ENCODE measurements around the gene SLC35F1.

DNA sequence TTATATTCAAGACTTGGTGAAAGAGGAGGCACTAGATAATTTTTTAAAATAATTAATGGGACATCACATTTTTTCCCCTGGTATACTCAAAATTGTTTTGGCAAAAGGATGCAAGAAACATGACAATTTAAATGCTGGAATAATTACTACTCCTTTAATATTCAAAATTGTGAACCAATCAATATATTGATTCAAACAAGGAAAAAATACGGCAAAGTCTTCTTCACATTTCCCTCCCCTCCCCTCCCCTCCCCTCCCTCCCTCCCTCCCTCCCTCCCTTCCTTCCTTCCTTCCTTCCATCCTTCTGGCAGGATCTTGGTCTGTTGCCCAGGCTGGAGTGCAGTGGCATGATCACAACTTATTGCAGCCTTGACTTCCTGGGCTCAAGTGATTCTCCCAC, 4.1 kb downstream of the SLC35F1 start:
- no peak for TF ChIP-seq POLR2A (IDR thresholded peaks at IDR 0.05)
- TF ChIP-seq, protein P1, sequence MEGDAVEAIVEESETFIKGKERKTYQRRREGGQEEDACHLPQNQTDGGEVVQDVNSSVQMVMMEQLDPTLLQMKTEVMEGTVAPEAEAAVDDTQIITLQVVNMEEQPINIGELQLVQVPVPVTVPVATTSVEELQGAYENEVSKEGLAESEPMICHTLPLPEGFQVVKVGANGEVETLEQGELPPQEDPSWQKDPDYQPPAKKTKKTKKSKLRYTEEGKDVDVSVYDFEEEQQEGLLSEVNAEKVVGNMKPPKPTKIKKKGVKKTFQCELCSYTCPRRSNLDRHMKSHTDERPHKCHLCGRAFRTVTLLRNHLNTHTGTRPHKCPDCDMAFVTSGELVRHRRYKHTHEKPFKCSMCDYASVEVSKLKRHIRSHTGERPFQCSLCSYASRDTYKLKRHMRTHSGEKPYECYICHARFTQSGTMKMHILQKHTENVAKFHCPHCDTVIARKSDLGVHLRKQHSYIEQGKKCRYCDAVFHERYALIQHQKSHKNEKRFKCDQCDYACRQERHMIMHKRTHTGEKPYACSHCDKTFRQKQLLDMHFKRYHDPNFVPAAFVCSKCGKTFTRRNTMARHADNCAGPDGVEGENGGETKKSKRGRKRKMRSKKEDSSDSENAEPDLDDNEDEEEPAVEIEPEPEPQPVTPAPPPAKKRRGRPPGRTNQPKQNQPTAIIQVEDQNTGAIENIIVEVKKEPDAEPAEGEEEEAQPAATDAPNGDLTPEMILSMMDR (IDR thresholded peaks at IDR 0.05): no peak

All from prostate gland (tissue), 2 donors.